Testis (tissue), 2 donors: ENCODE data around the gene ACE.

Experiments used
- CTCF ChIP-seq, 3 experiments: fragments of 450-650 bp in 2 of 3; fragments of 200-600 bp in 1 of 3; sonication (generic) in 1 of 3; IDR thresholded peaks; one replicate each; pipeline ENCODE4 v1.5.1; 2016 to 2019; ENCODE audit warnings: antibody characterized with exemption in 3 of 3, mild to moderate bottlenecking in 2 of 3, moderate library complexity in 1 of 3
- POLR2A ChIP-seq: fragments of 450-650 bp; IDR thresholded peaks from one replicate; pipeline ENCODE4 v1.6.1; 2017; ENCODE audit warnings: antibody characterized with exemption, mild to moderate bottlenecking, moderate library complexity

- no peak for TF ChIP-seq POLR2A
- no peak for TF ChIP-seq CTCF (IDR thresholded peaks at IDR 0.05)
Measured at GRCh38 chr17:63491413-63491812, 14.6 kb downstream of the ACE start.
